ENCODE results near the gene ENG. TPM values are rescaled to one million over a fixed set of nuclear protein-coding genes. Genes with fewer than 3 reads are reported as not detected.
A peak's percentile ranks its signal among the peaks of the same experiment; 100 is the strongest.

The ENG gene
- total RNA-seq, 1 experiment from 2014 or later = 0.18 TPM

DNA sequence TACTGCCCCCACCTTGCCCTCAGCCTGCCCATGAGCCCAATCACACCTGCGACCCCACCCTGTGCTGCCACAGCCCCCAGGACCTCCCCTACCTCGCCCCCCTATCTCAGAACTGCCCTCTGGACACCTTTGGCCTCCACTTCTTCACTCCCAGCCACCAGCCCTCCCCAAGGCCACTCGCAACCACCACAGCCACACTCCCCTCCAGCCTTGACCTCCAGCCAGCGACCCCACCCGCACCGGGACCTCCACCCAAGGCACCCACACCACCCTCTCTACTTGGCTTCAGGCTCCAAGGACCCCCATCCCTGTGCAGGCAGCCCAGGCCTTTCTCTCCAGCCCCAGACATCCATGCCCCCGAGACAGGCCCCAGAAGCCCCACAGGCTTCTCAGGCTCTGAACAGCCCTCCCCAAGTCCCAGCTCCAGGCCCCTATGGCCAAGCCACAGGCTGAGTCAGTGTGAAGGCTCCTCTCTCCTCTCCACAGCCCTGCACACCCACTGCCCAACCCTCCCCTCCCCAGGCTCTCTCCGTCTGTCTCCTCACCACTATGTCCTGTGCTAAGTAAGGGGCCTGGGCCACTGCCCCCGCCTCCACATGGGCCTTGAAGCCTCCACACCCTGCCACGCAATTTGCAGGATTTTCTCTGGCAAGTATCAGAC, 21.0 kb upstream of the ENG start:
- TF ChIP-seq, protein P1, sequence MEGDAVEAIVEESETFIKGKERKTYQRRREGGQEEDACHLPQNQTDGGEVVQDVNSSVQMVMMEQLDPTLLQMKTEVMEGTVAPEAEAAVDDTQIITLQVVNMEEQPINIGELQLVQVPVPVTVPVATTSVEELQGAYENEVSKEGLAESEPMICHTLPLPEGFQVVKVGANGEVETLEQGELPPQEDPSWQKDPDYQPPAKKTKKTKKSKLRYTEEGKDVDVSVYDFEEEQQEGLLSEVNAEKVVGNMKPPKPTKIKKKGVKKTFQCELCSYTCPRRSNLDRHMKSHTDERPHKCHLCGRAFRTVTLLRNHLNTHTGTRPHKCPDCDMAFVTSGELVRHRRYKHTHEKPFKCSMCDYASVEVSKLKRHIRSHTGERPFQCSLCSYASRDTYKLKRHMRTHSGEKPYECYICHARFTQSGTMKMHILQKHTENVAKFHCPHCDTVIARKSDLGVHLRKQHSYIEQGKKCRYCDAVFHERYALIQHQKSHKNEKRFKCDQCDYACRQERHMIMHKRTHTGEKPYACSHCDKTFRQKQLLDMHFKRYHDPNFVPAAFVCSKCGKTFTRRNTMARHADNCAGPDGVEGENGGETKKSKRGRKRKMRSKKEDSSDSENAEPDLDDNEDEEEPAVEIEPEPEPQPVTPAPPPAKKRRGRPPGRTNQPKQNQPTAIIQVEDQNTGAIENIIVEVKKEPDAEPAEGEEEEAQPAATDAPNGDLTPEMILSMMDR (IDR thresholded peaks at IDR 0.05; ENCODE audit: insufficient read depth in 1 of 2, low read depth in 1 of 2, low read length in 1 of 2, severe bottlenecking in 1 of 2, unreplicated experiment in 1 of 2) = no peak
- no peaks in the 10 kb centered on the region for H3K36me3 ChIP-seq (ENCODE audit: control insufficient read depth, insufficient read depth, low read length)
- no peaks in the 10 kb centered on the region for H3K27me3 ChIP-seq (replicated peaks; ENCODE audit: control insufficient read depth, insufficient read depth, low read length)
- H3K4me1 Mint-ChIP-seq (ENCODE audit: low read depth, unreplicated experiment) = peaks cover 4% of the 10 kb centered on the region
- H3K27me3 Mint-ChIP-seq (ENCODE audit: insufficient read depth, unreplicated experiment) = no peaks in the 10 kb centered on the region
- no peaks in the 10 kb centered on the region for H3K9me3 ChIP-seq
- H3K27ac Mint-ChIP-seq (ENCODE audit: unreplicated experiment) = peak overlapping the region; percentile 56
- H3K4me3 Mint-ChIP-seq (ENCODE audit: unreplicated experiment) = no peak overlapping the region
- no peak for DNase-seq
- H3K9me3 Mint-ChIP-seq (ENCODE audit: unreplicated experiment) = no peaks in the 10 kb centered on the region
- POLR2A ChIA-PET = no interaction called here
- peaks cover 10% of the 10 kb centered on the region; the same call in 1 of the 2 replicates for H3K4me1 ChIP-seq
- BruUV-seq (replicated peaks) = no TSS peak
- no peak overlapping the region for H3K4me3 ChIP-seq (ENCODE audit: low read depth, low read length)
- intact Hi-C loops (cut with micrococcal nuclease; ENCODE audit: unreplicated experiment) = no loop called here
- H3K36me3 Mint-ChIP-seq (ENCODE audit: insufficient read depth, unreplicated experiment) = peaks cover 7% of the 10 kb centered on the region
- CTCF ChIA-PET = no interaction called here

DNA sequence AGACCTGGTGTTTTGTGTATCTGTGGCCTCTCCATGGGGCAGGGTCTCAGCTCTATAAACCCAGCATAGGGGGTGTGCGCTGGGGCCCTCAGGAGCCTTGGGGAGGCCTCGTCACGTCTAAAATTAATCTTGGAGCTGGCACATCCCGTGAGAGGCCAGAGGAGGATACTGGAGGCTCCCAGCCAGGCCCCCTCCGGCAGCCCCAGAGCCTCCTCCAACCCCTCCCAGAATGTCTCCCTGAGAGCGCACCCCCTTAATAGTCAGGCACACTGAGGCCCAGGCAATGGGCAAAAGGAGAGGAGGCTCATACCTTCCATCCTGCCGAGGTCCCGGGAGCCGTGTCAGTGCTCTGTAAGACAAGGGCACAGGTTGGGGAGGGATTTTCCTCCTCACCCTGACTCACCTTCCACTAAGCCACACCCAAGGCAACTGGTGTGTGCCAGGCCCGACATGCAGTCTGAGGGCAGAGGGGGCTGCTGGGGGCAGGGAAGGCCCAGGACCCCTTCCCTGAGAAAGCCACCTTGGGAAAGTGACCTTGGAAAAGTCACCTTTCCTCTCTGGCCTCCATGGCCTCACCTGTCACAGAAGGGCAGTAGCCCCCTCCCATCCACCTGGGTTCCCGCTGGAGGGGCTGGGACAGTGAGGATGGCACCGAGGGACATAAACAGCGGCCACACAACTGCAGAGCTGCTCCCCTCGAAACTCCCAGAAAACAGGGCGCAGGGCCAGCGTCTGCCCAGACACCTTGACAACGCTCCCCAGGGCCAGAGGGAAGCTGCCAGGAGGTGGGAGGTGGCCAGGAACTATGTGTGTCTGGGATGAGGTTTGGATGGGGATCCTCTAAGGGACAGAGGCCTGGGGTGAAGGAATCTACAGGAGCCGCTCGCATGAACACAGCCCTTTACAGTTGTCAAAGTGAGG, 20.1 kb upstream of the ENG start:
- TF ChIP-seq, protein P1 (IDR thresholded peaks at IDR 0.05; ENCODE audit: insufficient read depth in 1 of 2, low read depth in 1 of 2, low read length in 1 of 2, severe bottlenecking in 1 of 2, unreplicated experiment in 1 of 2) = no peak
- no peaks in the 10 kb centered on the region for H3K27me3 ChIP-seq (replicated peaks; ENCODE audit: control insufficient read depth, insufficient read depth, low read length)
- H3K36me3 ChIP-seq (ENCODE audit: control insufficient read depth, insufficient read depth, low read length) = no peaks in the 10 kb centered on the region
- peaks cover 10% of the 10 kb centered on the region; the same call in 1 of the 2 replicates for H3K4me1 ChIP-seq
- H3K4me3 Mint-ChIP-seq (ENCODE audit: unreplicated experiment) = no peak overlapping the region
- H3K4me3 ChIP-seq (ENCODE audit: low read depth, low read length) = no peak overlapping the region
- no TSS peak for BruUV-seq (replicated peaks)
- ChIA-PET POLR2A (no interaction called here), CTCF (no interaction called here)
- no peaks in the 10 kb centered on the region for H3K9me3 Mint-ChIP-seq (ENCODE audit: unreplicated experiment)
- DNase-seq = no peak
- H3K36me3 Mint-ChIP-seq (ENCODE audit: insufficient read depth, unreplicated experiment) = peaks cover 7% of the 10 kb centered on the region
- no peaks in the 10 kb centered on the region for H3K27me3 Mint-ChIP-seq (ENCODE audit: insufficient read depth, unreplicated experiment)
- H3K27ac Mint-ChIP-seq (ENCODE audit: unreplicated experiment) = no peak overlapping the region
- no peaks in the 10 kb centered on the region for H3K9me3 ChIP-seq
- peaks cover 4% of the 10 kb centered on the region for H3K4me1 Mint-ChIP-seq (ENCODE audit: low read depth, unreplicated experiment)
- intact Hi-C loops (cut with micrococcal nuclease; ENCODE audit: unreplicated experiment) = loop anchor here (5.0 kb wide), 1 partner anchor 43 kb away; the partner anchor contains the start of gene ST6GALNAC4

DNA sequence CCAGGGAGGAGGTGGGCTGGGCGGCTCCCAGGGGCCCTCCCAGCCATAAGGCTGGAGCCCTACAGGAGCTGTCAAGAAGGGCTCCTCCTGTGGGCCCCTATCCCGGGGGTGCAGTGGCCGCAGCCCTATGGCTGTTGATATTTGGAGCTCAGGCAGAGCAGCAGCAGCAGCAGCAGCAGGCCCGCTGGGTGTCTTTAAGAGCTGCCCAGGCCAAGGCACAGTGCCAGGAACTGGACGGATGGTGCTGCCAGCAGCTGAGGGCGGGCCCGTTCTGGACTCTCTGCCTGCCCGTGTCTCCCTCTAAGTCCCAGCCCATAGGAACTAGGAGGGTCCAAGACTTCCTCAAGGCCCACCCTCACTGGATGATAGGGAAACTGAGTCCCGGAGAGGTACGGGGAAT, 19.4 kb upstream of the ENG start:
- no peaks in the 10 kb centered on the region for H3K9me3 Mint-ChIP-seq (ENCODE audit: unreplicated experiment)
- TF ChIP-seq, protein P1 (IDR thresholded peaks at IDR 0.05; ENCODE audit: insufficient read depth in 1 of 2, low read depth in 1 of 2, low read length in 1 of 2, severe bottlenecking in 1 of 2, unreplicated experiment in 1 of 2) = no peak
- no TSS peak for BruUV-seq (replicated peaks)
- Histone ChIP-seq H3K27me3 (replicated peaks; ENCODE audit: control insufficient read depth, insufficient read depth, low read length) (no peaks in the 10 kb centered on the region), H3K4me1 (peaks cover 10% of the 10 kb centered on the region; the same call in 1 of the 2 replicates), H3K4me3 (ENCODE audit: low read depth, low read length) (no peak overlapping the region), H3K36me3 (ENCODE audit: control insufficient read depth, insufficient read depth, low read length) (no peaks in the 10 kb centered on the region), H3K9me3 (no peaks in the 10 kb centered on the region)
- ChIA-PET POLR2A (no interaction called here), CTCF (no interaction called here)
- H3K27me3 Mint-ChIP-seq (ENCODE audit: insufficient read depth, unreplicated experiment) = no peaks in the 10 kb centered on the region
- H3K4me3 Mint-ChIP-seq (ENCODE audit: unreplicated experiment) = no peak overlapping the region
- no peak for DNase-seq
- intact Hi-C loops (cut with micrococcal nuclease; ENCODE audit: unreplicated experiment) = loop anchor here (5.0 kb wide), 1 partner anchor 43 kb away; the partner anchor contains the start of gene ST6GALNAC4
- H3K27ac Mint-ChIP-seq (ENCODE audit: unreplicated experiment) = no peak overlapping the region
- peaks cover 7% of the 10 kb centered on the region for H3K36me3 Mint-ChIP-seq (ENCODE audit: insufficient read depth, unreplicated experiment)
- peaks cover 4% of the 10 kb centered on the region for H3K4me1 Mint-ChIP-seq (ENCODE audit: low read depth, unreplicated experiment)

Data from Caco-2 (cell line).